ENCODE results near the gene TNN. TPM values are rescaled to one million over a fixed set of nuclear protein-coding genes. Genes with fewer than 3 reads are reported as not detected.

The TNN gene
- total and polyA plus RNA-seq, 4 experiments from 2014 or later, result not detected

- Mint-ChIP-seq H3K4me1 (peaks cover 12 to 18% (median 17%) of the 10 kb centered on the region in 4 donors), H3K36me3 (no peaks in the 10 kb centered on the region), H3K27ac (peak overlapping the region in 1 of 7 donors; percentile 1), H3K27me3 (peaks cover 26 to 27% of the 10 kb centered on the region in 2 donors), H3K4me3 (no peak overlapping the region), H3K9me3 (no peaks in the 10 kb centered on the region)
- Histone ChIP-seq H3K4me3 (ENCODE audit: low read length in 2 of 2) (no peak overlapping the region), H3K36me3 (ENCODE audit: insufficient read depth, low read length) (no peaks in the 10 kb centered on the region), H3K9me3 (ENCODE audit: control insufficient read depth in 1 of 2, low read length in 2 of 2) (no peaks in the 10 kb centered on the region), H3K4me1 (ENCODE audit: insufficient read depth, low read length) (peaks cover 13% of the 10 kb centered on the region), H3K27ac (ENCODE audit: low read depth, low read length) (no peak overlapping the region), H3K27me3 (ENCODE audit: insufficient read depth, low read length) (no peaks in the 10 kb centered on the region)
- peak; percentile 56 to 66 (median 60) for DNase-seq
- ChIA-PET POLR2A (ENCODE audit: partially characterized antibody) (interaction anchor here (0.6 to 1.4 kb wide), 3 partner anchors 166 to 249 kb away, joined by 3 to 7 read pairs (median 4); no protein-coding TSS in a partner anchor), CTCF (ENCODE audit: partially characterized antibody) (interaction anchor here (0.7 to 9.9 kb wide), 72 partner anchors 9 to 1540 kb away, joined by 3 to 490 read pairs (median 5); partner anchors contain the start of gene MRPS14)
- intact Hi-C loops (cut with micrococcal nuclease), result loop anchor here (1.0 to 5.0 kb wide), 2 partner anchors 330 to 921 kb away; no protein-coding TSS in a partner anchor
Measured at GRCh38 chr1:175152006-175152652, 84.5 kb downstream of the TNN start.

DNA sequence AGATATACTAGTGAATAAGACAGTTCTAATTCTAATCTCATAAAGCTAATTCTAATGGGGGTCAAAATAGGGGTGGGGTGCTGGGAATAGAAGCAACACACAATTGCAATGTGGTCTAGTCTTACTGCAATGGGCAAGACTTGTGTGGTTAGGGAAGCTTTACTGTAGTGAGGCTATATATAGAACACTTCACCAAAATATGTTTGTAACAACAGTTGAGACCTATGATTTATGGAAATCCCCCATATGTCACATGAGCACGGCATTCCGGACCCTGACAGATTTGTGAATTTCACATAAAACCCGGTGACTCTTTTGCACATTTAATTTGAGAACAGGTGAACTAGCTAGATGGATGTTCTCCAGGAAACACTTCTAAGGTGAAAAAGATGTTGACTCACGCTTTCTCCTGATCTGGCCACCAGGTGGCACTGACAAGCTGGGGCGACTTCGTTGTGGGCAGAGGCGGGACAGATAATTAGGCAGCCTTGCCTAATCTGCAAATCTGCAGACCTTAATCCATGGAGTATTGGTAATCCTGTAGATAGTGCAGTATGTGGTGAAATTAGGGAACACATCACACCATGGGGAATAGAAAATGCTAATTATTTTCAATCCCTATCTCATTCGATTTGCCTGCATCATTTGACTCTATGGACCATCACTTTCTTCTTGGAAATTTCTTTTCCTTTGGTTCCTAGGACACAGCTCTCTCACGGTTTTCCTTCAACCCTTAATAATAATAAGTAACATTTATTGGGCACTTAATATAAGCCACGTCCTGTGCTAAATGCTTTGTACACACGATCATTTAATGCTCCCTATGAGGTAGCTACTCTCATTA is 87.2 kb downstream of the TNN start:
- peaks cover 13% of the 10 kb centered on the region for H3K4me1 ChIP-seq (ENCODE audit: insufficient read depth, low read length)
- H3K27me3 Mint-ChIP-seq, result peaks cover 25 to 26% of the 10 kb centered on the region in 2 donors
- H3K27me3 ChIP-seq (ENCODE audit: insufficient read depth, low read length), result no peaks in the 10 kb centered on the region
- CTCF ChIA-PET (ENCODE audit: partially characterized antibody), result interaction anchor here (0.6 to 8.5 kb wide), 47 partner anchors 9 to 395 kb away, joined by 3 to 417 read pairs (median 5); partner anchors contain the start of genes KIAA0040 and MRPS14
- peaks cover 12 to 23% (median 17%) of the 10 kb centered on the region in 4 donors for H3K4me1 Mint-ChIP-seq
- H3K27ac ChIP-seq (ENCODE audit: low read depth, low read length), result no peak overlapping the region
- no peak overlapping the region for H3K4me3 ChIP-seq (ENCODE audit: low read length in 2 of 2)
- peak; percentile 60 to 70 (median 66) for DNase-seq
- intact Hi-C loops (cut with micrococcal nuclease), result loop anchor here (1.0 to 5.0 kb wide), 5 partner anchors 38 to 327 kb away; partner anchors contain the start of gene KIAA0040
- H3K36me3 Mint-ChIP-seq, result peaks cover 18% of the 10 kb centered on the region in 2 donors
- H3K36me3 ChIP-seq (ENCODE audit: insufficient read depth, low read length), result peaks cover under 1% of the 10 kb centered on the region
- no peak overlapping the region for H3K27ac Mint-ChIP-seq
- POLR2A ChIA-PET (ENCODE audit: partially characterized antibody), result interaction anchor here (0.8 to 2.5 kb wide), 10 partner anchors 10 to 166 kb away, joined by 3 to 9 read pairs (median 4); partner anchors contain the start of gene CACYBP
- H3K9me3 ChIP-seq (ENCODE audit: control insufficient read depth in 1 of 2, low read length in 2 of 2), result no peaks in the 10 kb centered on the region
- H3K4me3 Mint-ChIP-seq, result no peak overlapping the region
- H3K9me3 Mint-ChIP-seq, result no peaks in the 10 kb centered on the region

- Mint-ChIP-seq H3K36me3 (peaks cover 24 to 25% of the 10 kb centered on the region in 2 donors), H3K4me3 (no peak overlapping the region), H3K4me1 (peaks cover 12 to 25% (median 18%) of the 10 kb centered on the region in 4 donors), H3K27me3 (peaks cover 23 to 24% of the 10 kb centered on the region in 2 donors), H3K9me3 (no peaks in the 10 kb centered on the region), H3K27ac (peak overlapping the region in 2 of 7 donors; percentile 21 to 90)
- Histone ChIP-seq H3K4me1 (ENCODE audit: insufficient read depth, low read length) (peaks cover 13% of the 10 kb centered on the region), H3K27me3 (ENCODE audit: insufficient read depth, low read length) (no peaks in the 10 kb centered on the region), H3K36me3 (ENCODE audit: insufficient read depth, low read length) (peaks cover 7% of the 10 kb centered on the region), H3K27ac (ENCODE audit: low read depth, low read length) (no peak overlapping the region), H3K4me3 (ENCODE audit: low read length in 2 of 2) (no peak overlapping the region), H3K9me3 (ENCODE audit: control insufficient read depth in 1 of 2, low read length in 2 of 2) (no peaks in the 10 kb centered on the region)
- DNase-seq, result no peak
- CTCF ChIA-PET (ENCODE audit: partially characterized antibody), result interaction anchor here (0.7 to 8.5 kb wide), 43 partner anchors 9 to 286 kb away, joined by 3 to 417 read pairs (median 6); partner anchors contain the start of genes KIAA0040 and MRPS14
- intact Hi-C loops (cut with micrococcal nuclease), result loop anchor here (1.0 to 2.0 kb wide), 4 partner anchors 37 to 183 kb away; partner anchors contain the start of gene KIAA0040
- POLR2A ChIA-PET (ENCODE audit: partially characterized antibody), result interaction anchor here (0.8 to 2.5 kb wide), 12 partner anchors 11 to 165 kb away, joined by 3 to 9 read pairs (median 4); partner anchors contain the start of gene CACYBP
Measured at GRCh38 chr1:175155473-175155856, 87.8 kb downstream of the TNN start.

- Histone ChIP-seq H3K27me3 (ENCODE audit: insufficient read depth, low read length) (no peaks in the 10 kb centered on the region), H3K27ac (ENCODE audit: low read depth, low read length) (no peak overlapping the region), H3K4me3 (ENCODE audit: low read length in 2 of 2) (no peak overlapping the region), H3K36me3 (ENCODE audit: insufficient read depth, low read length) (peaks cover 11% of the 10 kb centered on the region), H3K9me3 (ENCODE audit: control insufficient read depth in 1 of 2, low read length in 2 of 2) (no peaks in the 10 kb centered on the region), H3K4me1 (ENCODE audit: insufficient read depth, low read length) (peaks cover 13% of the 10 kb centered on the region)
- intact Hi-C loops (cut with micrococcal nuclease), result loop anchor here (1.0 to 2.0 kb wide), 4 partner anchors 37 to 182 kb away; partner anchors contain the start of gene KIAA0040
- Mint-ChIP-seq H3K4me1 (peaks cover 13 to 25% (median 18%) of the 10 kb centered on the region in 4 donors), H3K9me3 (no peaks in the 10 kb centered on the region), H3K36me3 (peaks cover 28 to 29% of the 10 kb centered on the region in 2 donors), H3K27ac (peak overlapping the region in 1 of 7 donors; percentile 21), H3K27me3 (peaks cover 20% of the 10 kb centered on the region in 2 donors), H3K4me3 (no peak overlapping the region)
- DNase-seq, result no peak
- ChIA-PET CTCF (ENCODE audit: partially characterized antibody) (interaction anchor here (0.7 to 8.5 kb wide), 29 partner anchors 9 to 185 kb away, joined by 3 to 417 read pairs (median 6); partner anchors contain the start of genes KIAA0040 and MRPS14), POLR2A (ENCODE audit: partially characterized antibody) (interaction anchor here (0.8 to 2.5 kb wide), 7 partner anchors 12 to 163 kb away, joined by 3 to 8 read pairs (median 3); partner anchors contain the start of gene CACYBP)
Measured at GRCh38 chr1:175155936-175156335, 88.3 kb downstream of the TNN start.

GRCh38 chr1:175157200-175157599 is 89.6 kb downstream of the TNN start:
- Histone ChIP-seq H3K9me3 (ENCODE audit: control insufficient read depth in 1 of 2, low read length in 2 of 2) (no peaks in the 10 kb centered on the region), H3K4me1 (ENCODE audit: insufficient read depth, low read length) (peaks cover 13% of the 10 kb centered on the region), H3K27me3 (ENCODE audit: insufficient read depth, low read length) (no peaks in the 10 kb centered on the region), H3K36me3 (ENCODE audit: insufficient read depth, low read length) (peaks cover 13% of the 10 kb centered on the region), H3K4me3 (ENCODE audit: low read length in 2 of 2) (no peak overlapping the region), H3K27ac (ENCODE audit: low read depth, low read length) (no peak overlapping the region)
- Mint-ChIP-seq H3K27ac (peak overlapping the region in 2 of 7 donors; percentile 20 to 60), H3K36me3 (peaks cover 39% of the 10 kb centered on the region in 2 donors), H3K9me3 (no peaks in the 10 kb centered on the region), H3K27me3 (peaks cover 10 to 11% of the 10 kb centered on the region in 2 donors), H3K4me3 (no peak overlapping the region), H3K4me1 (peaks cover 13 to 33% (median 22%) of the 10 kb centered on the region in 4 donors)
- intact Hi-C loops (cut with micrococcal nuclease), result no loop called here
- no peak for DNase-seq
- ChIA-PET POLR2A (ENCODE audit: partially characterized antibody) (interaction anchor here (1.1 to 2.0 kb wide), 3 partner anchors 13 to 162 kb away, joined by 3 to 5 read pairs (median 4); no protein-coding TSS in a partner anchor), CTCF (ENCODE audit: partially characterized antibody) (interaction anchor here (0.7 to 8.5 kb wide), 9 partner anchors 12 to 181 kb away, joined by 3 to 417 read pairs (median 25); partner anchors contain the start of gene KIAA0040)

- POLR2A ChIA-PET (ENCODE audit: partially characterized antibody), result no interaction called here
- H3K27ac Mint-ChIP-seq, result peak overlapping the region in 3 of 7 donors; percentile 7 to 14 (median 14)
- H3K9me3 Mint-ChIP-seq, result no peaks in the 10 kb centered on the region
- Histone ChIP-seq H3K27ac (ENCODE audit: low read depth, low read length) (no peak overlapping the region), H3K9me3 (ENCODE audit: control insufficient read depth in 1 of 2, low read length in 2 of 2) (no peaks in the 10 kb centered on the region), H3K36me3 (ENCODE audit: insufficient read depth, low read length) (peaks cover 22% of the 10 kb centered on the region), H3K4me1 (ENCODE audit: insufficient read depth, low read length) (peaks cover 13% of the 10 kb centered on the region), H3K4me3 (ENCODE audit: low read length in 2 of 2) (no peak overlapping the region), H3K27me3 (ENCODE audit: insufficient read depth, low read length) (no peaks in the 10 kb centered on the region)
- no peak overlapping the region for H3K4me3 Mint-ChIP-seq
- DNase-seq, result no peak
- CTCF ChIA-PET (ENCODE audit: partially characterized antibody), result interaction anchor here (4.0 to 8.5 kb wide), 3 partner anchors 13 to 162 kb away, joined by 57 to 417 read pairs (median 69); partner anchors contain the start of gene KIAA0040
- H3K36me3 Mint-ChIP-seq, result peaks cover 45 to 48% of the 10 kb centered on the region in 2 donors
- intact Hi-C loops (cut with micrococcal nuclease), result no loop called here
- H3K27me3 Mint-ChIP-seq, result peaks cover 6 to 7% of the 10 kb centered on the region in 2 donors
- peaks cover 12 to 33% (median 22%) of the 10 kb centered on the region in 4 donors for H3K4me1 Mint-ChIP-seq
Measured at GRCh38 chr1:175158170-175158591, 90.5 kb downstream of the TNN start.
